ENCODE results near the gene TUBD1. TPM values are rescaled to one million over a fixed set of nuclear protein-coding genes. Genes with fewer than 3 reads are reported as not detected.

The TUBD1 gene
- total and polyA plus RNA-seq, 2 of the 13 experiments (the other 11 are each of a cell fraction or from before 2014, with no cell fraction given) = 18.2 to 25.9 TPM

DNA sequence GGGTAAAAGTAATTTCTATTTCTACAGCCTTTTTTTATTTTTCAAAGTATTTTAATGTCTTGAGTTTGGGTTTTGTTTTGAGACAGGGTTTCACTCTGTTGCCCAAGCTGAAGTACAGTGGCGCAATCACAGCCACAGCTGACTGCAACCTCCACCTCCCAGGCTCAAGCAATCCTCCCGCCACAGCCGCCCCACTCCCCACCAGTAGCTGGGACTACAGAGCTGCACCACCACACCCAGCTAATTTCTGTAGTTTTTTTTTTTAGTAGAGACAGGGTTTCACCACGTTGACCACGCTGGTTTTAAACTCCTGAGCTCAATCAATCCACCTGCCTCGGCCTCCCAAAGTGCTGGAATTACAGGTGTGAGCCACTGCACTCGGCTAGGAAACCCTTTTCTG, 44.0 kb downstream of the TUBD1 start (continued):
- TF ChIP-seq, protein P1, sequence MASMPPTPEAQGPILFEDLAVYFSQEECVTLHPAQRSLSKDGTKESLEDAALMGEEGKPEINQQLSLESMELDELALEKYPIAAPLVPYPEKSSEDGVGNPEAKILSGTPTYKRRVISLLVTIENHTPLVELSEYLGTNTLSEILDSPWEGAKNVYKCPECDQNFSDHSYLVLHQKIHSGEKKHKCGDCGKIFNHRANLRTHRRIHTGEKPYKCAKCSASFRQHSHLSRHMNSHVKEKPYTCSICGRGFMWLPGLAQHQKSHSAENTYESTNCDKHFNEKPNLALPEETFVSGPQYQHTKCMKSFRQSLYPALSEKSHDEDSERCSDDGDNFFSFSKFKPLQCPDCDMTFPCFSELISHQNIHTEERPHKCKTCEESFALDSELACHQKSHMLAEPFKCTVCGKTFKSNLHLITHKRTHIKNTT (CRISPR knock-in tag; IDR thresholded peaks at IDR 0.05) = no peak
- TF ChIP-seq, protein P2, sequence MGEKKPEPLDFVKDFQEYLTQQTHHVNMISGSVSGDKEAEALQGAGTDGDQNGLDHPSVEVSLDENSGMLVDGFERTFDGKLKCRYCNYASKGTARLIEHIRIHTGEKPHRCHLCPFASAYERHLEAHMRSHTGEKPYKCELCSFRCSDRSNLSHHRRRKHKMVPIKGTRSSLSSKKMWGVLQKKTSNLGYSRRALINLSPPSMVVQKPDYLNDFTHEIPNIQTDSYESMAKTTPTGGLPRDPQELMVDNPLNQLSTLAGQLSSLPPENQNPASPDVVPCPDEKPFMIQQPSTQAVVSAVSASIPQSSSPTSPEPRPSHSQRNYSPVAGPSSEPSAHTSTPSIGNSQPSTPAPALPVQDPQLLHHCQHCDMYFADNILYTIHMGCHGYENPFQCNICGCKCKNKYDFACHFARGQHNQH (CRISPR knock-in tag; IDR thresholded peaks at IDR 0.05) = peak; percentile 26; the same call in 1 of the 2 replicates
- TF ChIP-seq SMAD1 (CRISPR knock-in tag; IDR thresholded peaks at IDR 0.05; ENCODE audit: borderline replicate concordance, low read depth) (no peak), HOXA9 (CRISPR knock-in tag; IDR thresholded peaks at IDR 0.05; ENCODE audit: borderline replicate concordance) (no peak), POGZ (CRISPR knock-in tag; IDR thresholded peaks at IDR 0.05) (peak; percentile 67; the same call in 1 of the 2 replicates), SOX6 (IDR thresholded peaks at IDR 0.05) (no peak), SOX6 (CRISPR knock-in tag; IDR thresholded peaks at IDR 0.05) (no peak), RFX5 (IDR thresholded peaks at IDR 0.05; ENCODE audit: low read depth, low read length) (no peak), ZNF598 (CRISPR knock-in tag; IDR thresholded peaks at IDR 0.05; ENCODE audit: borderline replicate concordance) (no peak), SAP130 (CRISPR knock-in tag; IDR thresholded peaks at IDR 0.05; ENCODE audit: low read depth) (peak; percentile 61), NCOA1 (CRISPR knock-in tag; IDR thresholded peaks at IDR 0.05) (no peak), ARNT2 (CRISPR knock-in tag; IDR thresholded peaks at IDR 0.05; ENCODE audit: low read depth) (0 out of 2 replicates have a peak, but pooled peaks have one; percentile 31), GATAD2A (CRISPR knock-in tag; IDR thresholded peaks at IDR 0.05) (peak; percentile 88), NCOR1 (IDR thresholded peaks at IDR 0.05; ENCODE audit: borderline replicate concordance, low read length) (peak; percentile 24; the same call in 1 of the 2 replicates), TGIF2 (CRISPR knock-in tag; IDR thresholded peaks at IDR 0.05) (peak; percentile 60; the same call in 1 of the 2 replicates), ZNF121 (CRISPR knock-in tag; IDR thresholded peaks at IDR 0.05) (peak; percentile 88), YEATS4 (CRISPR knock-in tag; IDR thresholded peaks at IDR 0.05; ENCODE audit: borderline replicate concordance) (no peak), SMAD3 (CRISPR knock-in tag; IDR thresholded peaks at IDR 0.05) (peak; percentile 81), SOX5 (CRISPR knock-in tag; IDR thresholded peaks at IDR 0.05; ENCODE audit: borderline replicate concordance) (0 out of 2 replicates have a peak, but pooled peaks have one; percentile 17)
- TF ChIP-seq, protein P3, sequence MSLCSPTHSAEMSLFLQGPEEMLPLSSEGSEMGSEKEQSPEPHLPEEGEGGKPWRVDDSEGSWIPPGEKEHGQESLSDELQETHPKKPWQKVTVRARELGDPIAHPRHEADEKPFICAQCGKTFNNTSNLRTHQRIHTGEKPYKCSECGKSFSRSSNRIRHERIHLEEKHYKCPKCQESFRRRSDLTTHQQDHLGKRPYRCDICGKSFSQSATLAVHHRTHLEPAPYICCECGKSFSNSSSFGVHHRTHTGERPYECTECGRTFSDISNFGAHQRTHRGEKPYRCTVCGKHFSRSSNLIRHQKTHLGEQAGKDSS (CRISPR knock-in tag; IDR thresholded peaks at IDR 0.05; ENCODE audit: borderline replicate concordance, low read depth) = no peak
- TF ChIP-seq, protein P4, sequence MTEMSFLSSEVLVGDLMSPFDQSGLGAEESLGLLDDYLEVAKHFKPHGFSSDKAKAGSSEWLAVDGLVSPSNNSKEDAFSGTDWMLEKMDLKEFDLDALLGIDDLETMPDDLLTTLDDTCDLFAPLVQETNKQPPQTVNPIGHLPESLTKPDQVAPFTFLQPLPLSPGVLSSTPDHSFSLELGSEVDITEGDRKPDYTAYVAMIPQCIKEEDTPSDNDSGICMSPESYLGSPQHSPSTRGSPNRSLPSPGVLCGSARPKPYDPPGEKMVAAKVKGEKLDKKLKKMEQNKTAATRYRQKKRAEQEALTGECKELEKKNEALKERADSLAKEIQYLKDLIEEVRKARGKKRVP (CRISPR knock-in tag; IDR thresholded peaks at IDR 0.05) = peak in 1 of 2 experiments; percentile 80; a peak in 2 of 4 replicates
- TF ChIP-seq, protein P5, sequence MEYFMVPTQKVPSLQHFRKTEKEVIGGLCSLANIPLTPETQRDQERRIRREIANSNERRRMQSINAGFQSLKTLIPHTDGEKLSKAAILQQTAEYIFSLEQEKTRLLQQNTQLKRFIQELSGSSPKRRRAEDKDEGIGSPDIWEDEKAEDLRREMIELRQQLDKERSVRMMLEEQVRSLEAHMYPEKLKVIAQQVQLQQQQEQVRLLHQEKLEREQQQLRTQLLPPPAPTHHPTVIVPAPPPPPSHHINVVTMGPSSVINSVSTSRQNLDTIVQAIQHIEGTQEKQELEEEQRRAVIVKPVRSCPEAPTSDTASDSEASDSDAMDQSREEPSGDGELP (IDR thresholded peaks at IDR 0.05; ENCODE audit: borderline replicate concordance, low read depth) = peak; percentile 99
- TF ChIP-seq, protein P6, sequence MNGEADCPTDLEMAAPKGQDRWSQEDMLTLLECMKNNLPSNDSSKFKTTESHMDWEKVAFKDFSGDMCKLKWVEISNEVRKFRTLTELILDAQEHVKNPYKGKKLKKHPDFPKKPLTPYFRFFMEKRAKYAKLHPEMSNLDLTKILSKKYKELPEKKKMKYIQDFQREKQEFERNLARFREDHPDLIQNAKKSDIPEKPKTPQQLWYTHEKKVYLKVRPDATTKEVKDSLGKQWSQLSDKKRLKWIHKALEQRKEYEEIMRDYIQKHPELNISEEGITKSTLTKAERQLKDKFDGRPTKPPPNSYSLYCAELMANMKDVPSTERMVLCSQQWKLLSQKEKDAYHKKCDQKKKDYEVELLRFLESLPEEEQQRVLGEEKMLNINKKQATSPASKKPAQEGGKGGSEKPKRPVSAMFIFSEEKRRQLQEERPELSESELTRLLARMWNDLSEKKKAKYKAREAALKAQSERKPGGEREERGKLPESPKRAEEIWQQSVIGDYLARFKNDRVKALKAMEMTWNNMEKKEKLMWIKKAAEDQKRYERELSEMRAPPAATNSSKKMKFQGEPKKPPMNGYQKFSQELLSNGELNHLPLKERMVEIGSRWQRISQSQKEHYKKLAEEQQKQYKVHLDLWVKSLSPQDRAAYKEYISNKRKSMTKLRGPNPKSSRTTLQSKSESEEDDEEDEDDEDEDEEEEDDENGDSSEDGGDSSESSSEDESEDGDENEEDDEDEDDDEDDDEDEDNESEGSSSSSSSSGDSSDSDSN (CRISPR knock-in tag; IDR thresholded peaks at IDR 0.05) = peak; percentile 50; the same call in 1 of the 2 replicates
- TF ChIP-seq, protein P7, sequence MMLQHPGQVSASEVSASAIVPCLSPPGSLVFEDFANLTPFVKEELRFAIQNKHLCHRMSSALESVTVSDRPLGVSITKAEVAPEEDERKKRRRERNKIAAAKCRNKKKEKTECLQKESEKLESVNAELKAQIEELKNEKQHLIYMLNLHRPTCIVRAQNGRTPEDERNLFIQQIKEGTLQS (CRISPR knock-in tag; IDR thresholded peaks at IDR 0.05) = peak; percentile 27; the same call in 1 of the 2 replicates
